Measurements from ENCODE around the gene NPHP4. TPM values are rescaled to one million over a fixed set of nuclear protein-coding genes. Genes with fewer than 3 reads are reported as not detected.

Gene NPHP4
- total RNA-seq, 1 donor from 2014 or later: 8.8 TPM

DNA sequence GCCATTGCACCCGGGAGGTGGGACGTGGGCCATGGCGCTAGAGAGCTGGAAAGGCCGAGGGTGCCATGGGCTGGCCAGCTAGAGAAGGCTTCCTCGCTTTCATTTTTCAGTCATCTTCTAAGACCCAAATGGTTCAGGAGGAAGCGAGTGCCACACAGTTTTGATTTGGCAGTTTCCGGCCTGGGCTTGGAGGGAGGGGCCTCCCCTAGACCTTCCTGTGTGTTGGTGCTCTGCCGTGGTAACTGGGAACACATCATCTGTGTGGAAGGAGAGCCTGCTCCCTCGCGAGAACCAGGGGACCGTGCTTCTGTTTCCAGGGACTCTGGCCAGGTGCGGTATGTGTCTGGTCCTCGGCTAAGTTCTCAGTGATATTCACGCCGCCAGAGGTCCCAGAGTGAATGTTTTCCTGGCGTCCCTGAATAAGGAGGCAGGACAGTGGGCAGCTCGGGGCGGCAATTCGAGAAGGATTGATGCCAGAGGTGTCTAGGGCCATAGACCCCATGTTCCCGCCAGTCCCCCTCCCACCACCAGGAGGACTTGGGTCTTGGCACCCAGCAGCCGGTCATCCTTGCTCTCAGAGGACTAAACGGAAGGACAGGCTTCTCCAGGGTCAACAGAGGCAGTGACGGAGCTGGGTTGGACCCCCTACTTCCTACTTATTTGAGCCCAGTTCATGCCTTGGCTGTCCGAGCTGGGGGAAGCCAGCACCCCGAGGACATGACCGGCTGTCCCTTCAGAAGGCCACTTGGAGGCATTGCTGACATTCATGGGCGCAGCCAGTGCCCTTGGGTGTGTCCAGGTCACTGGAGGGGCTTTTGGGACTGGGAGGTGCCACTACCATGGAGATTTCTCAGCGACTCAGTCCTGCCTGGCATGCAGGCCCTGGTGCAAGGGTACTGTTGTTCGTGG, 2.7 kb upstream of the NPHP4 start:
- no peak overlapping the region for H3K4me3 ChIP-seq (ENCODE audit: low read depth, low read length)
- TF ChIP-seq, protein P1, sequence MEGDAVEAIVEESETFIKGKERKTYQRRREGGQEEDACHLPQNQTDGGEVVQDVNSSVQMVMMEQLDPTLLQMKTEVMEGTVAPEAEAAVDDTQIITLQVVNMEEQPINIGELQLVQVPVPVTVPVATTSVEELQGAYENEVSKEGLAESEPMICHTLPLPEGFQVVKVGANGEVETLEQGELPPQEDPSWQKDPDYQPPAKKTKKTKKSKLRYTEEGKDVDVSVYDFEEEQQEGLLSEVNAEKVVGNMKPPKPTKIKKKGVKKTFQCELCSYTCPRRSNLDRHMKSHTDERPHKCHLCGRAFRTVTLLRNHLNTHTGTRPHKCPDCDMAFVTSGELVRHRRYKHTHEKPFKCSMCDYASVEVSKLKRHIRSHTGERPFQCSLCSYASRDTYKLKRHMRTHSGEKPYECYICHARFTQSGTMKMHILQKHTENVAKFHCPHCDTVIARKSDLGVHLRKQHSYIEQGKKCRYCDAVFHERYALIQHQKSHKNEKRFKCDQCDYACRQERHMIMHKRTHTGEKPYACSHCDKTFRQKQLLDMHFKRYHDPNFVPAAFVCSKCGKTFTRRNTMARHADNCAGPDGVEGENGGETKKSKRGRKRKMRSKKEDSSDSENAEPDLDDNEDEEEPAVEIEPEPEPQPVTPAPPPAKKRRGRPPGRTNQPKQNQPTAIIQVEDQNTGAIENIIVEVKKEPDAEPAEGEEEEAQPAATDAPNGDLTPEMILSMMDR (conservative IDR thresholded peaks at IDR 0.05; ENCODE audit: low read depth, low read length): no peak
- no peak for DNase-seq (ENCODE audit: low read depth)

DNA sequence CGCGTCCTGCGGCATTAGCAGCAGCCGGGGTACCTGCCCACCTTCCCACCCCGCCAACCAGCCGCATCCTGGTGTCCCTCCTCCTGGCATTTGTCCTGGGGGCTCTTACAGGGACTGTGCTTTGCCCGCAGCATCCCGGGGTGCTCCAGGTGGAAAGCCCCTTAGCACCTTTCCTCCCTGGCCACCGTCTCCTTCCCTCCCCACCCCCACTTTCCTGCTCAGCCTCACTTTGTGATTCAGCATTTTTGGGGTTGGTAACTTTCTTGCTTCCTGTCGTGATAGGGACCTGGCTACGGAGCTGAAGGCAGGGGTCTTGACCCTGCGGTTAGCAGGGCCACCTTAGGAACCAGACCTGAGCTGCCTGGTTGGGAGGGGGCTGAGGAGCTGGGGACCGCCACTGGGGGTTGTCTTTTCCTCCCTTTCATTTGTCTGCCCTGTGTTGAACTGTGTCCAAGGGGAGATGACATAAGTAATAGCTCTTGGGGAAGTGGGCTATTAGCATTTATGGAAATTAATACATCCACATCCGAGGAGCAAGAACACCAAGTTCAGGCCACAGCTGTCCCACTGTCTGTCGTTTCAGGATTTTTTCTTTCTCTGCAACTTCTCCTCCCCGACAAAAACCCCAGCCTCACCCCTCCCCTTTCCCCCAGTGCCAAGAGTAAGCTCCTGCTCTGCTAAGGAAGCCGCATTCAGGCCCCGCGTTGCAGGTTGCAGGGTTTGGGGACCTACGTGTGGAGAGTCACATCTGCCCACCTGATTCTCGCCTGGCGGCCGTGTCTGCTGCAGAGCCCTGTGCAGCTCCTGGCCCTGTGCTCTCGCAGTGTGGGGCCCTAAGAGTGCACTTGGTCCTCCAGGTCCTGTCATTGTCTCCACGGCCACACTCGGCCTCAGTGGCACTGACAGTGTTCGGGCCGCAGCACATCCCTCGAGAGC, 1.6 kb upstream of the NPHP4 start:
- peak overlapping the region; percentile 89 for H3K4me3 ChIP-seq (ENCODE audit: low read depth, low read length)
- TF ChIP-seq, protein P1 (conservative IDR thresholded peaks at IDR 0.05; ENCODE audit: low read depth, low read length): no peak
- no peak for DNase-seq (ENCODE audit: low read depth)

DNA sequence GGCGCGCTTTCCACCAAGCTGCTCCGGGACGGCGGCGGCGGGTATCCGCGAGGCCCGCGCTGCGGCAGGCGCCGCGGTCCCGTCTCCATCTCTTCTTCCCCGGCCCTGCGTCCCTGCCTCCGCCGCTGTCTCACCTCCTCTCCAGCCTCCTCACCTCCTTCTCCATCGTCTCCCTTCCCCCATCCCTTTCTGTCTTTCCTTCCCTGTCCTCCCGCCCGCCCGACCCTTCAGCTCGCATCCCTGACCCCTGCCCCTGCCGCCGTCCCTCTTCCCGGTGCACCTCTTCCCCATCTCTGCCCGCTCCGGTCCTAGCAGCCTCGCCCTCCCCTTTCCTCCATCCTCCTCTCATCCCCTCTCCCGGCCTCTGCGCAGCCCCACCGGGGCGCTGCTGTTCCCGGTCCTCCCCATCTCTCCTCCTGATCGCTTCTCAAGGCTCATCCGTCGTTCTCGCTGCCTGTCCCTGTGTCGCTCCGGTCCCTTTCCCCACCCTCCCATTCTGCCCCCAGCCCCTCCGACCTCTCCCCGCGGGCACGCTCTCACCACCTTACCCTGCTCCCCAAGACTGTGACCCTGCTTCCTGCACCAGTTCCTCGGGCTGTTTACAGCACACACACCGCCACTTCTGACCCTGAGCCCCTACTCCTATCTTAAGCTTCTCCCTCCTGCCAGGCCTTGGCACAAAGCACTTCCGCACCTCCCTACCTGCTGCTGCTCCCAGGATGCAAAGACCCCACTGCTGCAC, 760 bp upstream of the NPHP4 start:
- no peak for DNase-seq (ENCODE audit: low read depth)
- TF ChIP-seq, protein P1 (conservative IDR thresholded peaks at IDR 0.05; ENCODE audit: low read depth, low read length): no peak
- H3K4me3 ChIP-seq (ENCODE audit: low read depth, low read length): peak overlapping the region; percentile 89

DNA sequence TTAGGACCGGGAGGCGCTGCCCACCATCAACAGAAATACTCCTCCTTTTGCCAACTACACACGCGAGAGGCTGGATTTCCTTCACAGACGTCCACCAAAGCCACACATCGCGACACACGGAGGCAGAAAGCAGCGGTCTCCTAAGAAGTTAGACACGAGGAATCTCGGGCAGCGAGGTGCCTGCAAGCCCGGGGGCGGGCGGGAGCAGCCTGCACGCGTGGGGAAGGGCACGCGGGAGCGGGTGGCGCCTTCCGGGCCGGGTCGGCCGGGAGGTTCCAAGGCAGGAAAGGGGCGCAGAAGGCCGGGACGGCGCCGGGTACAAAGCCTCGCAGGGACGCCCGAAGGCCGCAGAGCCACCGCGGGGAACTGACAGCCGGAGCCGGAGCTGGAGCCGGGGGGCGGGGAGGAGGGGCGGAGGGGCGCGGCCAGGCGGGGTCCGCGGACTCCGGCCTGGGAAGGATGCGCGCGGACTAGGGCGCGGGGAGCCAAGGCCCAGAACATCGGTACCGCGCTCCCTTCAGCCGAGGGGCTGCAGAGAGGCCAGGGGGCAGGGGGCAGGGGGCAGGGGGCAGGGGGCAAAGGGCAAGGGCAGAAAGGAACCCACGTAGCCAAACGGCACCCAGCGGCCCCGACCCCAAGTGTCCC, 722 bp downstream of the NPHP4 start:
- DNase-seq (ENCODE audit: low read depth): no peak
- TF ChIP-seq, protein P1 (conservative IDR thresholded peaks at IDR 0.05; ENCODE audit: low read depth, low read length): no peak
- H3K4me3 ChIP-seq (ENCODE audit: low read depth, low read length): peak overlapping the region; percentile 89

DNA sequence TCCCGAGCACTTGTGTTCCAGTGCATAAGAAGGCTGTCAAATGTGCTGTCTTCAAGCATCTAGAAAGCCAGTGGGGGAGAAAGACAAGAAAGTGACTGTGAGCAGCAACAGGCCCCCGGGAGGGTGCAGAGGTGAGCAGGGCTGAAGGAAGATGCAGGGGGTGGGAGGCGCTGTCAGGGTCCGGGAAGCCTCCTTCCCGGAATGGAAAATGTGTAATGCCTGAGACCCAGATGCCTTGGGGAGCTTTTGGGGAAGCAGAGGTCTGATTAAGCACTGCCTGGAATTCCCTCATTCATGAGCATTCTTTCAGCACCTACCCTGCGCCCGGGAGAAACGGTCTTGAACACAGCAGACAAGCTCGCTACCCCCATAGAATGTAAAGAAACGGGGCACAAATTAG, 1.3 kb downstream of the NPHP4 start:
- no peak for DNase-seq (ENCODE audit: low read depth)
- TF ChIP-seq, protein P1 (conservative IDR thresholded peaks at IDR 0.05; ENCODE audit: low read depth, low read length): no peak
- peak overlapping the region; percentile 89 for H3K4me3 ChIP-seq (ENCODE audit: low read depth, low read length)

DNA sequence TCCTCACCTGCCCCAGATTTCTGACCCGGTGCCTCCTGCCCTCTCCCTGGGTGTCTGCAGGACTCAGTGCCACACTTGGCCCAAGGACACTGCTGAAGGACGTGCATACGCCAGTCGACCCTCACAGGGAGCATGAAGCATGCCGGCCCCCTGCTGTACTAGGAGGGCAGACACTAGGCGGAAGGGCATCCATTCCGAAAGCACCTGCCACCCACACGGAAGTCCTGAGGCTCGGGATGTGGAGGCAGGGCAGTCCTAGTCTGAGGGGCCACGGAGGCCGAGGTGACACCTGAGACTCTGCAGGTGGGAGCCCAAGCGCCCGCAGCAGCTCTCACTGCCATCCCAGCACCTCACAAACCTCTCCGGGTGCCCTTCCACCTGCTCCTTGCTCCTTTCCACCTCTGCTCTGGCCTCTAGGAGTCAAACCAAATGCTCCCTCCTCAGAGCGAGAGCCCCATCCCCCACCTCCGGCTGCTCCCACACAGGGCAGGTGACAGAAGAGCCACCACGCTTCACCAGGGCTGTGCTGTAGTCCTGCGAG, 2.4 kb downstream of the NPHP4 start:
- H3K4me3 ChIP-seq (ENCODE audit: low read depth, low read length): no peak overlapping the region
- no peak for DNase-seq (ENCODE audit: low read depth)
- TF ChIP-seq, protein P1 (conservative IDR thresholded peaks at IDR 0.05; ENCODE audit: low read depth, low read length): no peak

Measured in epithelial cell of proximal tubule (primary cell).